IPS-NIHi11 (cell line): ENCODE data around the gene RELN.
"Not testable (repeated sequence)": the region's sequence is repeated elsewhere in the genome, so short reads cannot be mapped to it uniquely, and the experiment has no call there.

Experiments used
- DNase-seq: peaks from one replicate; pipeline ENCODE4 v3.0.0; 2012; ENCODE audit warnings: mixed read lengths, low spot score

The RELN gene

DNA sequence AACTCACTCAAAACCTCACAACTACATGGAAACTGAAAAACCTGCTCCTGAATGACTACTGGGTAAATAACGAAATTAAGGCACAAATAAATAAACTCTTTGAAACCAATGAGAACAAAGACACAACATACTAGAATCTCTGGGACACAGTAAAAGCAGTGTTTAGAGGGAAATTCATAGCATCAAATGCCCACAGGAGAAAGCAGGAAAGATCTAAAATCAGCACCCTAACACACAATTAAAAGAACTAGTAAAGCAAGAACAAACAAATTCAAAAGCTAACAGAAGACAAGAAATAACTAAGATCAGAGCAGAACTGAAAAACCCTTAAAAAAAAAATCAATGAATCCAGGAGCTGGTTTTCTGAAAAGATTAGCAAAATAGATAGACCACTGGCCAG is 202.4 kb downstream of the RELN start:
- not testable (repeated sequence) for DNase-seq

DNA sequence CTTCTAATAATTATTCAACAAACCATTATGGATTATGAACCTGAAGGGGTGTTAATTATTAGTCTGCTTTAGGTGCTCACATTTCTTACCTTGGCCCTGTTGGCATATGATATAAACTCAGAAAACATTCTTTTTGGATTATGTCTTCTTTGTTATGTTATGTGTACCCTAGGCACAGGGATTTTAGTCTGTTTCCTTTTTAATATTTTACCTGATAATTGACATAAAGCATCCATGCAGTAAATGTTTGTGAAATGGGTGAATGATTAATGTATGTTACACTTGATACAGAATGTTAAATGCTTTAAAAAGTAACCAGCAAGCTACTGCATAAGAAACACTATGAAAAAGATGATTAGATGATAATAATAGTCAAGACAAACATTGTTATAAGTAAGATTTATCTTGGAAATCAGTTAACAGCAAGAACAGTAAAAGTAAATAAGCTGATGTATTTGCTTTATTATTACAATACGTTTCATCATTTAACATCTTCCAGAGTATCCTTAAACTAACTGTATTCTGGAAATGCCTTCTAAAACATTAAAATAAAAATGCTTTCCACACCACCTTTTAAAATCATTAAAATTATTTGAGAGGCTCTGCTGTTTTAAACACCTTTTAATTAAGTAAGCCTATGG is 204.7 kb downstream of the RELN start:
- DNase-seq = no peak

DNA sequence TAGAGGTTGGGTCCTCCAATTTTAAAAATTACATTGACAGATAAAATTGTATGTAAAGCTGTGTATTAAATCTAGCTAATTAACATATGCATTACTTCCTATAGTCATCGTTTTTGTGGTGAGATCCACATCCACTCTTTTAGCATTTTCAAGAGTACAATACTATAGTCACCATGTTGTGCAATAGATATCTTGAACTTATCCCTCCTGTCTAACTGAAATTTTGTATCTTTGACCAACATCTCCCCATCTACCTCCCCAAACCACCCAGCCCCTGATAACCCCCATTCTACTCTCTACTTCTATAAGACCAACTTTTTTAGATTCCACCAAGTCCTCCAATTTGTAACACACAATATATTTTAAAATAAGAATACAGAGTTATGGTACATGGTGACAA is 208.0 kb downstream of the RELN start:
- no peak for DNase-seq

DNA sequence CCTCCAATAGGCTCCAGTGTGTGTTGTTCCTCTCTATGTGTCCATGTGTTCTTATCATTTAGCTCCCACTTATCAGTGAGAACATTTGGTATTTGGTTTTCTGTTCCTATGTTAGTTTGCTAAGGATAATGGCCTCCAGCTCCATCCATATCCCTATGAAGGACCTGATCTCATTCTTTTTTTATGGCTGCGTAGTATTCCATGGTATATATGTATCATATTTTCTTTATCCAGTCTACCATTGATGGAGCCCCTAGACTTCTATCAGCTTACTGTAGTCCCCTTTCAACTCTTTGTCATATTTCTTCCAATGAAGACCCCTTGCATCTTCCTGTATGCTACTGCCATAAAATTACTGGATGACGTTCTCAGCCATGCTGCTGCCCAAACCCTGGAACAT is 208.9 kb downstream of the RELN start:
- DNase-seq = not testable (repeated sequence)

DNA sequence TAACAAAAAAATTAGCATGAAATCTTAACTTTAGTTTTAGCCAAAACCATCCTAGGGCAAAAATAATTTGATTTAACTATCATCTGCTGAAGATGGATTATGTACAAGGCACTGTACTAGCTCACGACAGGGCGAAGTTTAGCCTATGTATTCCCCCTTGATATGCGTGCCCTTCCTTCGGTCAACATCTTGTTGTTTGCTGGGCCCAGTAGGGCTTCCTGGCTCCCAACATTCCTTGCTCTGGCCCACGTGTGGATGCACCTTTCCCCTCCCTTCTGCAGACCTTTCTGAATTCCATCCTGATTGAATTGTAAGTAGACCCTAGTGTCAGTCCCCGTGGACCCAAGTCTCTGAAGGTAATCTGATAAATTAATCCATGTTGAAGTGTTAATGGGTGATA is 212.0 kb downstream of the RELN start:
- no peak for DNase-seq

DNA sequence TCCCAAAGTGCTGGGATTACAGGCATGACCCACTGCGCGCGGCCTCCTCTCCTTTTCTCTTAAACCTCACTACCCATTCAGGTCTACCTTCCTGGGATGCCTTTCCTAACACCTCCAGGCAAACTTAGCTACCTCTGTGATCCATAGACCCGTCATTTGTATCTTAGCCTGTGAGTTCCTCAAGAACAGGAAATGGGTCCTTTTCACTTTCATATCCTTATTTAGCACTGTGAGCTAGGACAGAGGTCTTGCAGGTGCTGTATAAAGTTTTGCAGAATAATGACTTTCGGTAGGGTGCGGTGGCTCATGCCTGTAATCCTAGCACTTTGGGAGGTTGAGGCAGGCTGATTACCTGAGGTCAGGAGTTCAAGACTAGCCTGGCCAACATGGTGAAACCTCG is 215.7 kb downstream of the RELN start:
- no peak for DNase-seq

DNA sequence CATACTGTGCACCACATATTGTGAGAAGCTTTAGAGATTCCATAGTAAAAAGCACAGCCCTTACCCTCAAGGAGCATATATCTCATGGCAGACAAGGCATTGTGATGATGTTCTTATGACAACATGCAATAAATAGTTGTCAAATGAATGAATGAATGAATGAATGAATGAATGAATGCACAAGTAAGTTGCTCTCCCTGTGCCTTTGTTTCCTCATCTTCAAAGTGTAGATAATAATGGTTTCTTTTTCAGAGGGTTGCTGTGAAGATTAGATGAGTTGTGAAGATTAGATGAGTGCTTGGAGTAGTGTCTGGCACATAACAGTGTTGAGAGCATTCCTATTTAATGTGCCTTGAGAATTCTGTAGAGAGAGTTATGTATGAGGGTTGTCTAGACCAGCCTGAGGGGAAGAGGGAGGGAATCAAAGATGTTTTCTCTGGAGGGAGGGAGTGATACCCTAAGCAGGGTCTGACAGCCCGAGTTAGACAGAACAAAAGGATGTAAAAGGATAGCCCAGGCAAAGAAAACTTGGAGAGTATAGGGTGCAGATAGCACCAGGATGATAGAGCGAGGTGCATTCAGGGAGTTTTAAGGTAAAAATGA is 217.2 kb downstream of the RELN start:
- DNase-seq = no peak

DNA sequence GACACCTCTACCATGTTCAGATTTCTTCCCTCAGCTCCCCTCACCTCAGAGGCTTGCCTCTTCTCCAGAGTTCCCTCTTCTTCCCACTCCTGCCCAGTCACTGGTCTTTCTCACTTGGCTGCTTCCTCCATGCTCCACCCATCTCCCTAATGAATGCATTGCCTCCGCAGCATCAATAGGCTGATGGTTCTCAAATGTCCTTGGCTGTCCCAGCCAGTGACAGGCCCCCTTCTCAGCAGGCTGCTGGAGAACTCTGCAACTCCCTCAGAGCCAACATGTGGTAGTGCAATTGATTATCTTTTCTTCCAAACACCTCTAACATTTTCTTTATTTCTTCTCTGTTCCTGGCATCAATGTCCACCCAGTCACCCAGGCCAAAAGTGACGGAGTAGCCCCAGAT is 218.2 kb downstream of the RELN start:
- DNase-seq = peak; percentile 12

DNA sequence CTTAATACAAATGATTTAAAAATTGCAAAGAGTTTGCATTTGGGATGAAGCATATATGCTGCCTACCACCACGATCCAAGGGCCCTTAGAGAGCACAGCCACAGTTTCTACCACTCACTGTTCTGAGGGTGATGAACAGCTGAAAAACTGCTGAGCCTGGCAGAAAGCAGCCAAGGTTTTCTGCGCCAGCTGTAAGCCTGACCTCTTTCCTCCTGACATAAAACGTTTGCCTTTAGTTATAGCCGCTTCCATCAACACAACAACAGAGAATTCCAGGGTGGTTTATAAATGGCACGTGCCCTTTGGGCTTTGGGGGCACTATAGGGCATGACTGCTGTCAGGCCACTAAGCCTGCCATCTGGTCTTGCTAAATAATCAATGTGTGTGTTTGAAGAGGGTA is 222.8 kb downstream of the RELN start:
- no peak for DNase-seq

DNA sequence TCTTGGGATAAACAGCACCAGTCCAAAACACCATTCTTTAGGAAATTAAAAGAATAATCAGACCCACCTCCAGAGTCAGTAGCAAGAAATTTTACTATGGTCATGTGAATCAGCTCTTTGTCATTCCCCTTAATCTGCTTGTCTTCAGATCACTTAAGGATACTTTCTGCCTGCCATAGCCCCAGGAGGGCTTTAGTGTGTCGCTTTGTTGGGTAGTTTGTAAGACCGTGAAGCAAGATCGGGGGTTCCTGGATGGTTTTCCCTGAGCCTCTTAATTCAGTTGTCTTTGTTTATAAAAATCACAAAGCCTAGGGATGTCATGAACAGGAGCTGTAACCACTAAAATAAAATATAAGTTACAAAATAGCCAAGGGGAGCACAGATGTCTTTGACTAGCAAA is 223.6 kb downstream of the RELN start:
- peak; percentile 24 for DNase-seq

DNA sequence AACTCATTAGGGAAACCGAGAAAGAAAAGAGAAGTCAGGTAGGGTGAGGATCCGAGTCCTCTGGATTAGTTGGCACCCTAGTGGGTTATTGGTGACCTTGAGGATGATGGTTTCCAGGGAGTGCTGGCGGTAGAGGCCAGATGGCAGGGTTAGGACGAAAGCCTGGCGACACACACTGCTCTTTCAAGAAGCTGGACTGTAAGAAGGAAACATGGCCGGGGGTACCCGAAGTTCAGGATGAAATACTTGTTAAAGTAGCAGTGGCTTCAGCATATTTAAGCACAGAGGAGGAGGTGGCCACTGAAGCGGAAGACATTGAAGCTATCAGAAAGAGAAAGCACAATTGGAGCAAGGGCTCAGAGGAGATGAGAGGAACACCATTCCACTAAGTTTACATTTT is 224.6 kb downstream of the RELN start:
- DNase-seq = no peak

DNA sequence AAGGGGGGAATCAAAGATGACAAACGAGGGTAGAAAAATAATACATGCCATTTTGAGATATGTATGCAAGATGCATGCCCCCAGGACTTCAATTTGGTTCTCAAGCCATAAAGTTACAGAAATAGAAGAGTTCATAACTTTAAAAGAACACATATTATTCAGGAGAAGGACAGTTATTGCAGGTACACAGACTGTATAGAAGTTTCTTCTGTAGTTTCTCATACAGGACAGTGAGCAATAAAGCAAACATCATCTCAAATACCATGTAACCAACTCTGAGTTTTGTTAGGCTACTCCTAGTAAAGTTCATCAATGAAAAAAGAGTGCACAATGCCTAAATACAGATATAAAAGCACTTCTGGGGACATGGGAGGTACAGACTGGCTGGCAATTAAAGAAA is 226.6 kb downstream of the RELN start:
- no peak for DNase-seq

DNA sequence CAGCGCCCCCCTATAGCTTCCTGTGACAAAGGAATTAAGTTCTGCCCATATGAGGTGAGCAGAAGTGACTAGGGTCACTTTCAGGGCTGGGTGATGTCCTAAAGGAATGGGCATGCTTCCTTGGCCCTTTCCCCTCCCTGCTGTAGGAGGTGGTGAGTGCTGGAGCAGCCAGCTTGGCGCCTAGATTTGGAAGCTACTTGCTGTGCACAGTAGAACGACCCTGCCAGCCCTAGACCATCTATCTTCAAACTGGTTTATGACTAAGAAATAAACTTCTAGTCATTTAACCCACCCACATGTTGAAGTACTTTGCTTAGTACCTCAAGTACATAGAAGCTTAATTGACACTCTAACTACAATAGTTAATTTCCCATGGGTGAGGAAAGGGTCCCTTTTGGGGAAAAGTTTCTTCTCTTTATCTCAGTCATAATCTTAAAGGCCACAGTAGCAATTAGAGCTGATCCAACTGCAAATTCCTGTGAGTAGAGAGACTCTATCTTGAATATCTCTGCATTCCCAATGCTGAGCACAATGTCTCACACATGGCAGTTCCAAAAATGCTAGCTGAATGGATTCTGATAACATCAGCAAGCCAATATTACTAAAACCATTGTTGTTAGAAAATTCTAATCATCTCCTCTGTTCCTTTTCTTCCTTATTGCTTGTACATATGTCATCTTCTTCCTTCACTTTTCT is 227.2 kb downstream of the RELN start:
- DNase-seq = no peak

DNA sequence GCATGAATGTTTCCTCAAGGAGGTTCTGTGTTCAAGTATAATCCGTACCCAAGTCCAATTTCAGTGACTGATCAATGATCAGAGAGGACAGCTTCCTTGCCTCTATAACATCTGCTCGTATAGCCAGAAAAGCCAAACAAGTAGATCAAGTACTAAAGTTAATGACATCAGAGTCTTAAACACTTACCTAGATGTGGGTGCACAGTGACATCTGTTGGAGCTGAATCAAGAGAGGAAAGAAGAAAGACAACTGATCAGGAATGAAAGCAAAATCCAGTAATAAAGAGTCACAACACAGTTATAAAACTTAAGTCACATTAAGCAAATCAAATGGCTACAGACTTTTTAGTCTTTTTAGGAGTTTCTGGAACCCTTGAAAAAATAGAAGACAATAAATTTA is 236.5 kb downstream of the RELN start:
- DNase-seq = no peak

DNA sequence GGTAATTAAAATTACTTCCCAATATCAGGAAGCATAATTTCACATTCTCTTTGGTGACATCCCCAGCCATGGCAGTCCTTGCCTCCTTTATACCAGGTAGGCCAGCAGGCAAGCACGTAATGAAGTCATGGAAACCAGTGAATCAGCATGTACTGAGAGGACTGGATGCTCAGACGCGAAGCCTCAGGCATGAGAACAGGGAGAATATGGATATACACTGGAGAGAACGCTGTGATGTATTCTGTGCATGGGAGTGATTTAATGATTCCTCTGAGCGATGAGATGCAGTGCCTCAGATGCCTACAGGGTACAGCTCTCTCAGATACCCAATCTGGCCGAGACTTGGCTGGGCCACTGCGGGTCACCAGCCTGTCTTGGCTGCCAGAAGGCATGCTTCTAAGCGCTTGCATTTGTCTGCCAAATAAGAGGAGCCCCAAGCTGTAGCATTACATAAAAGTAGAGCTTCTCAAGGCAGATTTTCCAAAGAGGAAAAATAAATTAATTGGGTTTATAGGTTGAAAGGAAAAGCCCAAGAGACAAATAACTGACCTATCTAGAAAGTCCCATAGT is 238.1 kb downstream of the RELN start:
- no peak for DNase-seq

DNA sequence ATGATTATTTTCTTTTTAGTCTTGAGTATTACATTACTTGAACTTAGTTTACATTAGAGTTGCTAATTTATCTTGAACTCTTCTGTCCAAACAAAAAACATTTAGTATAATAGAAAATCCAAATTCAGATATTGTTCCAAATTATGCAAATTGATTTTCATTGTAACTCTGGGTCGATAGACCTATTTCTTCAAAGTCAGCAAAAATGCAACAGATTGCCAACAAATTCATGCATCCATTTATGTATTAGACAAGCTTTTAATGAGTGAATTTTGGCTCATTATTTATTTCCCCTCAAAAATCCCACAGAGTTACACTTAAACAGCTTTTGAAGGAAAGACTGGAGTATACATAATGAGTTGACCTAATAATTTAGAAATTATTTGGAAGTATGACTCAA is 240.8 kb downstream of the RELN start:
- DNase-seq = no peak

DNA sequence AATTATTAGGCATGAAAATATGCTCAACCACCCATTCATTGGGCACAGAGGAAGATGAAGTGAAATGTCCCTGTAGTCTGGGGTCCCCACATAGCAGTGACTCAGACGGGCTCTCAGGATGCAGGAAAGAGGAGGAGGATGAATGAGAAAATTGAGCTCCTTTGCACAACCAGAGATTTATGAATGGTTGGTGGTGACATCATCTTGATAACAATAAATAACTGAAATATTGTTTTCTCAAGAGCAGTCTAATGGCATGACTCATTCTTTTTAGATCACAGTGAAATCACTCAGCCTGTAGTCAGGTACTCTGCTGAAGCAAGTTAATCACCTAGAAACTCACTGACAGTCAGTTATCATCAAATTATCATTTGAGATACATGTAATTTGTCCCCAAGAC is 254.1 kb downstream of the RELN start:
- no peak for DNase-seq

DNA sequence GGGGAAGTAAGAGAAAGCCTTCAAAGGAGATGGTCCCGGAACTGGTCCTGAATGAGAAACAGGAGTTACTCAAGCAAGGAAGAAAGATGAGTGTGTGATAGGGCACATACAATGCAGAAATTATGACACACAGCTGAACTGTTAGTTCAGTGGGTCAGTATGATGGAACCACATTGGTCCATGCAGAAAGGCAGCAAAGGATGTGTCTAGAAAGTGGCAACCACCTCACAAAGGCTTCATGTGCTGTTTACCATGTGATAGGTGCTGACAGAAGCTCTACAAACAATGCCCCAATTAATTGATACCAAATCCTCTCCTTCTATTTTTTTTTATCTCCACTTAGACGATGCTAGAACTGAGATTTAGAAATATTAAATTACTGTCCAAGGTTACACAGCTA is 258.3 kb downstream of the RELN start:
- no peak for DNase-seq

DNA sequence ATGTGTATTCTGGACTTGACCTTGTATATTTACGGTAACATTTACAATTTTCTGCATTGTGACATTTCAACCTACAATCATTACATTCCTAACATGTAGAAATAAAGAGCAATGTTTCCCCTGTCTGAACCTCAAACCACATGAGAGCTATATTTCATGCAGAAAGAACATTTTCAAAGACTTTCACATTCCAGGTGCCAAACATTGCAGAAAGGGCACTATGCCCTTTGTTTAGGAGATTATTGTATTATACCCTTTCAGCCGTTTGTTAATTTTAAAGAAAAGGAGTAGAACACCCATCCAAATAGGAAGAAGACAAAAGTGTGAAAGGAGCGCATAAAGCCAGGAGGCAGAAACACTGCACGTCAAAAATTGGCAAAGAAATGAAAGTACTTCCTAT is 260.4 kb downstream of the RELN start:
- DNase-seq = no peak

DNA sequence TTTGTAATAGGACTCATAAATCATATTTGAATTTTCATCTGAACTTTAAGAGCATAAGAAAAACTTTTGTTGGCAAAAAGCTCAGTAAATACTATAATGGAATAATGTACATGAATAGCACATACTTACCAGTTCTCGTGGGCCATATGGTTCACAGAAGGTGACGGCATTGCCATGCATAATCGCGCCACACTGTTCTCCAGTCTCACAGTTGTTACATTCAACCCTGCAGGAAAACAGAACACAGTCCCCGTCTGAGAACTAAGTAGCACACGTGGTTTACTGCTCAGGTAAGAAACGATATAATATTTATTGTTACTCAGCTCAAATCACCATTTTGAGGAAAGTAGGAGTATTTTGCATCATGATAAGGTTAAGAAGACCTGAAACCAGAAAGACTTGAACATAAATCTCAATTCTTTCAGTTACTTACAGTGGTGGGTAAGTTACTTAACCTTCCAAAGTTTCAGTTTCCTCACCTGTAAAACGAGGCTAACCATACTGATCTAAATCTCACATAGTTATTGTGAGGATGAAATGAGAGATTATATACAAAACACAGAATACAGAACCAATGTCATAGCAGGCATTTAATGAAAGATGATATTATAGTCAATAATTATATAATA is 261.4 kb downstream of the RELN start:
- no peak for DNase-seq

DNA sequence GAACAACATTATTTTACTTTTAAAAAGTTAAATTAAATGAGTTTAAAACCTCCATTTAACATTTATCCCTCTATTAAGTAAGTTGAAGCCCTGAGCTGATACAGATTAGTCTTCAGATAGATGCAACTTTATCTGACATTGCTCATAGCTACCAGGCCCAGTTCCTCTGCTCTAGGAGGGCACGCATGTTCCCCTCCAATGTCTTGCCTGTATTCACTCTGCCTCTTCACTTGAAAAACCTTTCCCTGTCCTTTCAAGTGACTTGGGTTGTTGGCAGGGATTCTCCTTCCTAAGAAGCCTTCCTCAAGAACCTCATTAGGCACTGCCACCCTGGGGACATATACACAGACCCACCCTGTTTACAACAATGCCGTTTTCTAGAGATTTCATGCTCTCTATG is 270.4 kb downstream of the RELN start:
- DNase-seq = no peak

DNA sequence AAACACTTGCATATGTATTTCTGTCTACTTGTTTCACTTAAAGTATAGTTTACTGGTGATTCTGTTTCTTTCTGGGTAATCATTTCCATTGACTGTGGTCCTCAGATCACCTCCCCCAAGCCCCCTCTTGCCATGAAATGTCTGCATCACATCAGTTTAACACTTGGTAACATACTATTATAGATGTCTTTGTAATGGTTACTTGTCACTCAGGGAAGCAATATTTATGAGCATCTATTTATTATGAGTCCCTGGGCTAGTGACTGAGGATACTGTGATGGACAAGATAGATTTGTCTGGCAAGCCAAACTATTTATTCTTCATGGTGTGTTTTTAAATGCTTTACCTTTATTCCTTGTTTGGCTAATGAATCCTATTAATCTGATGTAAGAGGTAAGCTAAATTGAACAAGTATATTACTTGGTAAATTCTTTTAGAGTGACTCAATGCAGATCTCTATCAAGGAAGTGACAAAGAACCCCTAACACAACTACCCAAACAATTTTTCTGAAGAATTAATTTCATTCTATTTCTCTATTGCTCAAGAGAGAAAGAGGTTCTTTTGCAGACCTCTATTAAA is 270.9 kb downstream of the RELN start:
- DNase-seq = no peak

DNA sequence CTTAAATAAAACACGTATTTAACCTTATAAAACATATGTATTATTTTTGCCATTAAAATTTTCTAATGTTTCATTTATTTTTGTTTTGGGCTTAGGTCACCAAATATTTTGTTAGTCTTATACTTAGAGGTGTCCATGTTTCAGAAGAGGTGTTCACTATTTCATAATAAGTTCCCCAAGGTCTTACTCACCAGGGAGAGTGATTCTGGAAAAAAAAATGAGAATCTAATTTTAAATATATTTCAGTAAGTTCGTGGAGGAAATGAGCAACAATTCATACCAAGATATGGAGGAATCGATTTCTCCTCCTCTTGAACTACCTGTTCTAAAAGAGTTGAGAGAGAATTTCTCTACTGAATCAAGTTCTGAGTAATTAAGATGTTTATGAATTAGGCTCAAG is 271.9 kb downstream of the RELN start:
- no peak for DNase-seq
